HFFc6 (cell line): ENCODE results near the gene SPRED2. TPM values are rescaled to one million over a fixed set of nuclear protein-coding genes. Genes with fewer than 3 reads are reported as not detected.

Experiments used
- DNase-seq: peaks from one replicate; pipeline ENCODE4 v3.0.0-alpha.2; 2018
- H3K27ac Mint-ChIP-seq: 2 replicates; pipeline ENCODE4 v1.8.0; 2020; ENCODE audit warnings: mild to moderate bottlenecking, mixed read lengths
- H3K27me3 Mint-ChIP-seq: 2 replicates; pipeline ENCODE4 v1.8.0; 2021; ENCODE audit warnings: mild to moderate bottlenecking, moderate library complexity, mixed read lengths; ENCODE audit not compliant: insufficient read depth
- H3K36me3 Mint-ChIP-seq: 2 replicates; pipeline ENCODE4 v1.8.0; 2021; ENCODE audit warnings: low read depth, mixed read lengths
- H3K4me1 Mint-ChIP-seq: 2 replicates; pipeline ENCODE4 v1.8.0; 2020; ENCODE audit warnings: low read depth, mixed read lengths
- H3K4me3 Mint-ChIP-seq: 2 replicates; pipeline ENCODE4 v1.8.0; 2020; ENCODE audit warnings: mild to moderate bottlenecking, moderate library complexity, mixed read lengths
- H3K9me3 Mint-ChIP-seq: 2 replicates; pipeline ENCODE4 v1.8.0; 2020; ENCODE audit warnings: mild to moderate bottlenecking, mixed read lengths
- total RNA-seq, 6 experiments: library from RNA; stranded (reverse); fragmentation: NEBNext Ultra II Directional; extraction: Animal tissue kit (Norgen Biotek cat#: 25700); gene quantifications; 2 replicates in 1 of 6; 3 replicates in 5 of 6; pipeline ENCODE4 v1.2.3, GENCODE V29; 2021
- TF ChIP-seq, protein P1 (sequence below): fragments of 200-600 bp; sonication (generic); IDR thresholded peaks from 2 replicates; pipeline ENCODE4 v1.5.0; 2021; ENCODE audit warnings: antibody characterized with exemption, mild to moderate bottlenecking

SPRED2 gene
- total RNA-seq, 6 experiments from 2014 or later = 28.7 to 38.5 (median 33.3) TPM

DNA sequence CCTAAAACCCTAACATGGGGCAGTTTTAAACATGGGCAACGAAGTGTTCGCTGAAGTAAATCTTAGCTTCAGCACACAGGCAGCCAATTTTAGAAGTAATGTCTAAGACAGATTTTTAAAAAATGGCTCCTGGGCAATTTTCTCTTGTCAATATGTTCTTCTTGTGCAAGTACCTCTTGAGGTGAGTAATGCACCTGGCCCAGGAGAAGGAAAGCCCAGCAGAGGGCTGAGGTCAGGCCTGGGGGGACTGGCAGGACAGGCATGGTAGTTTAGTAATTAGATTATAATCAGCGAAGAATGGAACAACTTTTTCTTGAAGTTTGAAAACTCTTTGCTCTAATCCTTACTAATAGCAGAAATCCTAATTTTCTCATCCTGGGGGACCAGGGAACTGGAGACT, 77.6 kb downstream of the SPRED2 start:
- no peak for DNase-seq
- H3K36me3 Mint-ChIP-seq = no peaks in the 10 kb centered on the region
- H3K27me3 Mint-ChIP-seq = no peaks in the 10 kb centered on the region
- H3K4me1 Mint-ChIP-seq = peaks cover 74% of the 10 kb centered on the region
- H3K9me3 Mint-ChIP-seq = no peaks in the 10 kb centered on the region
- H3K4me3 Mint-ChIP-seq = no peak overlapping the region
- TF ChIP-seq, protein P1, sequence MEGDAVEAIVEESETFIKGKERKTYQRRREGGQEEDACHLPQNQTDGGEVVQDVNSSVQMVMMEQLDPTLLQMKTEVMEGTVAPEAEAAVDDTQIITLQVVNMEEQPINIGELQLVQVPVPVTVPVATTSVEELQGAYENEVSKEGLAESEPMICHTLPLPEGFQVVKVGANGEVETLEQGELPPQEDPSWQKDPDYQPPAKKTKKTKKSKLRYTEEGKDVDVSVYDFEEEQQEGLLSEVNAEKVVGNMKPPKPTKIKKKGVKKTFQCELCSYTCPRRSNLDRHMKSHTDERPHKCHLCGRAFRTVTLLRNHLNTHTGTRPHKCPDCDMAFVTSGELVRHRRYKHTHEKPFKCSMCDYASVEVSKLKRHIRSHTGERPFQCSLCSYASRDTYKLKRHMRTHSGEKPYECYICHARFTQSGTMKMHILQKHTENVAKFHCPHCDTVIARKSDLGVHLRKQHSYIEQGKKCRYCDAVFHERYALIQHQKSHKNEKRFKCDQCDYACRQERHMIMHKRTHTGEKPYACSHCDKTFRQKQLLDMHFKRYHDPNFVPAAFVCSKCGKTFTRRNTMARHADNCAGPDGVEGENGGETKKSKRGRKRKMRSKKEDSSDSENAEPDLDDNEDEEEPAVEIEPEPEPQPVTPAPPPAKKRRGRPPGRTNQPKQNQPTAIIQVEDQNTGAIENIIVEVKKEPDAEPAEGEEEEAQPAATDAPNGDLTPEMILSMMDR = no peak
- H3K27ac Mint-ChIP-seq = no peak overlapping the region

DNA sequence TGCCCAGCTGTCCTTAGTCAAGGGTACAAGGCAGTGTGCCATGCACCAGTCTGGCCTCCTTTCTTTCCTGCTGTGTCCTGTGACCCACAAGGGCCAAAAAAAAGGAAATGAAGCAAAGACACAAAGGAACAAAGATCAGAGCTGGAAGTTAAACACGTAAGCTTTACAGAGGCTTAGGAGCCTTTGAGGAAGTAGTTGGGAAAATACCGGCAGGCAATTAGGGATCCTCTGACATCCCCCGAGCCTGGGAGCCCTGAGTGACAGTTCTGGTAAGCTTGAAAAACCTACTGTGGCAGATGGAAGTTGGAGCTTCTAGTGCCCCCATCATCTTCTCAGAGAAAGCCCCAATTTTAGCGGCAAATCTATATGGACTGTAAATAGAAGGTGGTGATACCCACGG, 78.5 kb downstream of the SPRED2 start:
- Mint-ChIP-seq H3K27me3 (no peaks in the 10 kb centered on the region), H3K4me1 (peaks cover 74% of the 10 kb centered on the region), H3K4me3 (no peak overlapping the region), H3K9me3 (no peaks in the 10 kb centered on the region), H3K36me3 (no peaks in the 10 kb centered on the region), H3K27ac (no peak overlapping the region)
- TF ChIP-seq, protein P1 = no peak
- DNase-seq = no peak

DNA sequence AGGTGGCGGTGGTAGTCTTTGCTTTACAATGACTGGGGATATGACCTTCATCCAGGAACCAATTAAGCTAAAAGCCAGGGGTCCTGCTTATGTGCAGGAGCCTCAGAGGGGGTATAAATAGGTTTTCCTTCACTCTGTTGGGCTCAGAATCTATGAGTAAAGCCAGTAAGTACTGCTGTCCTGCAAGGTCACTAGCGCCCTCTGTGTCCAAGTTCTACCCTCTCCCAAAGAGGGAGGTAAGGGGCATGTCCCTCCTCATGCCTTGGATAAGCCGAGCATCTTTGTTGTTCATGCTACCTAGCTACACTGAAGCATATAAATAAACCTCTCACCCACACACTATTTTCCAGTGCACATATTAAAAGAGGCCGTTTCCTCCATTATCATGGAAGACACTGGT, 79.4 kb downstream of the SPRED2 start:
- no peaks in the 10 kb centered on the region for H3K9me3 Mint-ChIP-seq
- no peaks in the 10 kb centered on the region for H3K27me3 Mint-ChIP-seq
- H3K4me3 Mint-ChIP-seq = no peak overlapping the region
- peaks cover 67% of the 10 kb centered on the region for H3K4me1 Mint-ChIP-seq
- H3K36me3 Mint-ChIP-seq = peaks cover 2% of the 10 kb centered on the region; the same call in 1 of the 2 replicates
- DNase-seq = no peak
- no peak overlapping the region for H3K27ac Mint-ChIP-seq
- TF ChIP-seq, protein P1 = 0 out of 2 replicates have a peak, but pooled peaks have one; percentile 13

DNA sequence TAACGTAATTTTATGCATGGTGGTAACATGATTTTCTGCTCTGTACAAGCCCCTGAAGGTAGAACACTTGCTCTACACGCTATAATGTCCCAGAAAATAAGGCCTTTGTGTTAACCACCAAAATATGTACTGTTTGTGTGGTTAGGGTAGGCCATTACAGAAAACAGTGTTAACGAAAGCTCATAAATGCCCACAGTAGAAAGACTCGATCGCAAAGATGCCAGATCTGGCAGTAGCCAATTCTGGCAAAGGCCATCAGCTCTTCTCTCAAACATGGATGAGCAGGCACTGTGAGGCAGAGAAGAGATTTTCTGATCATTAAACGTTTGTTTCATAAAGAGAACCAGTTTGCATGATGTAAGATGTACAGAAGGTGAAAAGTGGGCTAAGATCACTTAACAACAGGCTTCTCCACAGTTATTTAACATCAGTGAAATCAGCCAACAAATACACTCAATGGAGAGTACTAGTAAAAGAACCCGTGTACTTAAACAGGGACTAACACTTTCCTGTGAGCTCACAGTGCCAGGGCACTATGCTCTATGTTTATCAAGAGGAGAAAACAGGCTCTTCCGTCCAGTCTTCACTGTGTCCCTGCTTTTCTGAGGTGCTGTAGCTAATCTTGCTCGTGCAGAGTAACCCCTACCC, 80.3 kb downstream of the SPRED2 start:
- TF ChIP-seq, protein P1 = no peak
- Mint-ChIP-seq H3K4me1 (peaks cover 57% of the 10 kb centered on the region), H3K4me3 (no peak overlapping the region), H3K9me3 (no peaks in the 10 kb centered on the region), H3K27ac (no peak overlapping the region), H3K27me3 (no peaks in the 10 kb centered on the region), H3K36me3 (peaks cover 12% of the 10 kb centered on the region; the same call in 1 of the 2 replicates)
- no peak for DNase-seq

DNA sequence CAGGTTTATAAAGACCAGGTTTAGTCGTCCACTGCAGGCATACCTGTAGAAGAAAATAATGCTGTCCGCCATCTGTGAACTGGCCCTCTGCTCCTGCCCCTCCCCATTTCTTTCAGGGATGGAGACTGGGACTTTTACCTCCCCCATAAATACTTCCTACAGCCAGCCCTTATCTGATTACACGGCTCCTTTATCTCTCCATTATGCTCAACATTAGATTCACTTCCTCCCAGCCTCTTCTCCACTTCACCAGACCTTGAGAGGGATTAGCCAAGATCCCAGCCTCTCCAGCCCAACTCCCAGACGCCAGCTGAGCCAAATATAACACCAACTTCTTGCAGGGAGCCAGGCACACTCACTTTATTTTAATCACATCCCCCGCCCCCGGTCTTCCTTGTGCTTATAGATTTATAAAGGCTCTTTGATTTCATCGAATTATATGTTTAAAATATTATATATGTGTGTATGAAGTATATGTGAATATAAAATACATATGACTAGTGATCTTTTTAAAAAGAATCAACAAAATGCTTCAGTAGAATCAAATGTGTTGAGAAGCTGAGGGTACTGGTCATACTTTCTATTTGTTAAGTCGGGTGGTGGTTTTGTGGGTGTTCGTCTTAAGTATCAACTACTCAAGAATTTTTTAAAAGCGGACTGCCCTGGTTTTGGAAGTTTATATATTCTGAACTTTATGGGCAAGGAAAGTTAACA, 81.0 kb downstream of the SPRED2 start:
- H3K36me3 Mint-ChIP-seq = peaks cover 17% of the 10 kb centered on the region; the same call in 1 of the 2 replicates
- H3K27ac Mint-ChIP-seq = no peak overlapping the region
- peaks cover 59% of the 10 kb centered on the region for H3K4me1 Mint-ChIP-seq
- peaks cover 1% of the 10 kb centered on the region; the same call in 1 of the 2 replicates for H3K27me3 Mint-ChIP-seq
- DNase-seq = no peak
- no peaks in the 10 kb centered on the region; the same call in 1 of the 2 replicates for H3K9me3 Mint-ChIP-seq
- TF ChIP-seq, protein P1 = no peak
- H3K4me3 Mint-ChIP-seq = no peak overlapping the region; the same call in 1 of the 2 replicates
